ENCODE results near the gene LILRB5.
"Not testable (repeated sequence)": the region's sequence is repeated elsewhere in the genome, so short reads cannot be mapped to it uniquely, and the experiment has no call there.

Gene LILRB5

DNA sequence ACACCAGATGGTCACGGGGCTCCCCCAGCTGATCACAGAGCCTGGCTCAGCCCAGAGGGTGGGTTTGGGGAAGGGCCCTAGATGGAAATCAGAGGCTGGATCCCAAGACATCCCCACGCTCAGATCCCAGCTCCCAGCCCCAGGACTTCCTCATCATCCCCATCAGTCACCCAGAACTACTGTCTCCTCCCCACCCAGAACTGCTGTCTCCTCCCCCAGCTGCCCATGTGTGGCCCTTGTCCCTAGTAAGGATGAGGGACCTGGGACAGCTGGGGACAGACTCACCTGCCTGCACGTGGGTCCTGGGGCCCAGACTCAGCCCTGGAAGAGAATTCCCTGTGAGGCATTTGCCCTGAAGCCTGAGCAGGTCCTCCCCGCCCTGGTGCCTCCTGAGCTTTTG, 14.8 kb downstream of the LILRB5 start:
- DNase-seq (ENCODE audit: low spot score): not testable (repeated sequence)

DNA sequence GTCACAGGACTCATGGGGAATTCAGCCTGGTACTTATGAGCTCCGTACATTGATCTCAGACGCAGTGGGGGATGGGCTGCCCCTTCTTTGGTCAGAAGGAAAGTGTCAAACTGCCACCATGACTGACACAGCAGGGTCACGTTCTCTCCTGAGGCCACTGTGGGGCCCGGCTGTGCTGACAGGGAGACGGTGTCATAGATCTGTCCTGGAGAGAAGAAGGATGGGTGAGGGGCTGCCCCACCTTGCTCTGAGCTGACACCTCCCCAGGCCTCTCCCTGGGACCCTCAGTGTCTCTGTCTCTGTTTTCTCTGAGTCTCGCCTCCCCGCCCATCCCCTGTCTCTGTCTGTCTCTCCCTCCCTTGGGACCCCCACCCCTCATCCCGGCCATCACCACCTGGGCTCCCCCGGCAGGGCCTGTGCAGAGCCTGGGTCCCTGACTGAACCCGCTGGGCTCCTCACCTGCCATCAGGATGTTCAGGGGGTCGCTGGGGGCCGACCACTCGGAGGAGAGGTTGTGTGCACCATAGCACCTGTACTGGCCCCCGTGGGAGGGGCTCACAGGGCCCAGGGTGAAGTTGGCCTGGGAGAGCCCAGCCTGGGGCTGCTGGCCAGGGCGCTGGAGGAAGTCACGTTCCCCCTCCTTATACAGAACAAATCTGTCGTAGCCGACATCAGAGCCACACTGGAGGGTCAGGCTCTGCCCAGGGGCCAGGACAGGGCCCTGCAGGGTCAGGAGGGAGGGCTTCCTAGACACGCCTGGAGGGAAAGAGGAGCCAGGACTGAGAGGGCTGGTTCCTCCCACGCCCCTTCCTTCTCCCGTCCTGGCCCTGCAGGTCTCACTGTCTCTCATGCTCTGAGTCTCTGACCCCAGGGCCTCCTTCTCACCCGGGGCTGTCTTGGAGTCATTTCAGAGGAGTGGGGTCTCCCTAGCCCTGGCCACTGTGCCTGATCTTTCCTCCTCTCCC, 16.4 kb downstream of the LILRB5 start:
- not testable (repeated sequence) for DNase-seq (ENCODE audit: low spot score)

DNA sequence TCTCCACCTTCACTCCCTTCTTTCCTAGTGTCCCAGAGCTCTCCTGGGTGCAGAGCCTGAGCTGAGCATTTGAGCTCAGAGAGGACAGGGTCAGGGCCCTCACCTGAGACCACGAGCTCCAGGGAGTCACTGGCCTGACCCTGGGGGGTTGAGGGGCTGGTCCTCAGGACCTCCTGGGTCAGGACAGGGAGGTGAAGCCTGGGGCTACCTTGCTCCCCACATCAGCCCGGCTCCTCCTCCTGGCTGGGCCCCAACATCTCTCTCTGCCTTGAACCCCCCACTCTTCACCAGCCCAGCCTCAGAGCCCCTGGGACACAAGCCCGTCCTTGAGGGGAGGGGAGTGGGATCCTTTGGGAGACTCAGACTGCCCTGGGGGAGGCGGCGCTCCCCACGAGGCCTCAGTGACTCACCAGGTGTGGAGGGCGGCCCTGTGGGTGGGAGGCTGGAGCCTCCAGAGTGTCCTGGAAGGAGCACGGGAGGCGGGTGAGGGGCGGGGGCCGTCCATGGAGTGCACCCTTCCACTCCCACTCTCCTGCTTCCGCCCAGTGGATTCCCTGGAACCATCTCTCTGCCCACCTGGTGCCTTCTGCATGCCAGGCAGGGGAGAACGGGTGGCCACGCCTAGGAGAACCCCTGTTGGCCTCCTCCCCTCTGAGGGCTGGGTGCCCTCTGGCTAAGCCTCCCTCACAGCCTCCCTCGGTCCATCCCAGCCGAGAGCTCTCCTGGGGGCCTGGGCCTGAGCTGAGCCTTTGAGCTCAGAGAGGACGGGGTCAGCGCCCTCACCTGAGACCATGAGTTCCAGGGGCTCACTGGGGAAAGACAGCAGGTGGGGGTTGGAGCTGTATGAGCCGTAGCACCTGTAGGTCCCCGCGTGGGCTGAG, 17.3 kb downstream of the LILRB5 start:
- DNase-seq (ENCODE audit: low spot score): not testable (repeated sequence)

DNA sequence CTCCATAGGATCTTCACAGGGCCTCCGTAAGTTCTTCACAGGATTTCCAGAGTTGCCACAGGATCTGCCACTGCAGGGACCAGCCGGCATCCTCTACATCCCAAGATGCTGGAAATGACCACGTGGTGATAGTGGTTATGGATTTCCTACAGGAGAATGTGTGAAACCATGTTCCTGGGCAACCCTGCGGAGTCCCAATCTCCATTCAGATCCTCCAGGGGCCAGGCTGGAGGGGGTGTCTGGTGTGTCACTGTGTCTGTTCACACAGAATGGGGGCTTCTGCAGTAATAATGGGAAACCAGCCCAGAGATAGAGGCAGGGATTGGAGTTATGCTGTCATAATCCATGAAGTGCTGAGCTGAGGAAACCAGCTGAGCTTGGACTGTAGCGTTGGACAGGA, 23.1 kb downstream of the LILRB5 start:
- DNase-seq (ENCODE audit: low spot score): no peak

DNA sequence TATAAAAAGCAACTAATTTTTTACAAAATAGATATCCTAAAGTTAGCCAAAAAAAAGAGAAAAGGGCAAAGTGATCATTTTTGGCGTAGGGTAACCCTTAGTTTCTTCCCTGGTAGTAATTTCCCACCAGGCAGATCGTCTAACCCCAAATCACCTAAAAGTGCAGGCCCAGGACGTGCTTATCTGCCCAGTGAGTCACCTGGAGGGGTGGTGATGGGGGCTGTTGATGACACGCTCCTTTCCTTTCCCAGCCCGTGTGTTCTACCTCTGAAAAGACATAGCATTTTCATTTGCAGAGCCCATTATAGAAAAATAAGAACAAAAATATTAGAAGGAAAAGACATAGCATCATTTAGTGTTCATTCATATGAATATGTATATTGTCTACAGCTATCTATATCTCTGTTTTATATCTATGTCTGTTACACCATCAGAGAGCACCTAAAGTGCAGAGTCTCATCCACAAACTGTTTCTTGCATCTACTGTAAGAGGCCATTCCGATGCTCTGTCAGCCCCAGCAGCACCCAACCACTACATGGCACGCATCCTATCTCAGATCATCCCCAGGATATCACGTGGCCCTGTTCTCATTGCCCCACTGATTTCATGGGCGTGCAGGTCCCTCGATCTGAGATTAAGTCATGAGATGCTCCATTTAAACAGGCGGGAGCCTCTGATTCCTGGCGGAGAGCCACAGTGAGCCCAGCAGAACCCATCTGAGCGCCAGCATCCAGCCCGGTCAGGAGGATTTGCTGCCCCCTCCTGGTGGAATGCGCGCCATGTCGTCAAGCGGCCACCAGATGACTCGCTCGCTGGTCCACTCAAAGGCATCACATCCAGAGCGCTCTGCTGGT, 25.8 kb downstream of the LILRB5 start:
- peak; percentile 94 for DNase-seq (ENCODE audit: low spot score)

DNA sequence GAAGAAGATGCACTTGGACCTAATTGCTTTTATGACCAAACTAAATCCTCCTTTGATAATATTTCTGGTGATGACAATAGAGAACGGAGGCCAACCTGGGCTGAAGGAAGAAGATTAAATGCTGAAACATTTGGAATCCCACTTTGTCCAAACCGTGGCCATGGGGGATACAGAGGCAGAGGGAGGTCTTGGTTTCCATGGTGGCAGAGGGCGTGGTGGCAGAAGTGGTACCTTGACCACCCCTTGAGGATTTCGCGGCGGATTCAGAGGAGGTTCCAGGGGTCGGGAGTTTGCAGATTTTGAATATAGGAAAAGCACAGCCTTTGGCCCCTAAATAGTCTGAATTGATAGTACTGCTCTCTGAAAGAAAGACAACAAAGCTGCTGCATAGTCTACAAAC, 27.0 kb downstream of the LILRB5 start:
- no peak for DNase-seq (ENCODE audit: low spot score)

DNA sequence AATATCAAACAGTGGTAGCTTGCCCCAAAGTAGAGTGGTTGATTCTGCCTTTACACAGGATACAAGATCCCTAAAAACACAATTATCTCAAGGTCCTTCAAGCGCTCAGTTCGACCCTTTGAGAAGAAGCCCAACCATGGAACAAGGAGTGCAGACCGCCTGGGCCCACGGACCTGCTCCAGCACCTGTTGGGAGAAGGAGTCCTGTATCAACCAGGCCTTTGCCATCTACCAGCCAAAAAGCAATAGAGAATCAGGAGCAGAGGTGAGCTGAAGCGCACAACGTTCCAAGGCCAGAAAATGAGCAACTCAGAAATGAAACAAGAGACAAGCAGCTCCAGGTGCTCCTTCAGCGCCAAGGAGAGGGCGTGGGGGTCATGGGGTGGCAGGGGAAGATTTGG, 27.9 kb downstream of the LILRB5 start:
- DNase-seq (ENCODE audit: low spot score): no peak

DNA sequence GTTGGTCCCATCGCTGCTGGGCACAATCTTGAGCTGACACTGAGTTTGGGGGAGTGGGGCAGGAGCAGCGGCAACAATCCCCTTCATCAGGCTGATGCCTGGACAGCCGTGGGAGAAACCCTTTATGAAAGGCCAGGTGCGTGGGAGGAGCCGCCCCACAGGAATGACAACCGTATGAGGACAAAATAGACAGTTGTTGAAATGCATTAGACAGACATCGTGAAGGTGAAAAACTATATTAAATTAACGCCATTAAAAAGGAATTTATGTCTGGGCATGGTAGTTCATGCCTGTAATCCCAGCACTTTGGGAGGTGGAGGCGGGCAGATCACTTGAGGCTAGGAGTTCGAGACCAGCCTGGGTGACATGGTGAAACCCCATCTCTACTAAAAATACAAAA, 32.5 kb downstream of the LILRB5 start:
- DNase-seq (ENCODE audit: low spot score): not testable (repeated sequence)

DNA sequence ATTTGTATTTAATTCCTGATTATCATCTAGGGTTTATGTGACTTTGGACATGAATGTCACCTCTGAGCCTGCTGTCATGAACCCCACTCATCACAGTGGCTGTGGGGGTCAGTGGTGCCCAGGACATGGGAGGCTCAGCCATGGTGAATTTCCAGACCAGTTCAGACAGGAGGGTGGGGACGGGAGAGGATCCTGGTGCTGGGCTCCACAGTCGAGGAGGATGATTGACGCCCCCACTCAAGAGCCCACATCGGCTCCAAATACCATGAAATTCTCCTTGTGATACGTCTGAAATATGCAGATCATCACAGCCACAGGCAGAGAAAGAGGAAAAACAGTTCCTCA, 33.2 kb downstream of the LILRB5 start:
- not testable (repeated sequence) for DNase-seq (ENCODE audit: low spot score)

DNA sequence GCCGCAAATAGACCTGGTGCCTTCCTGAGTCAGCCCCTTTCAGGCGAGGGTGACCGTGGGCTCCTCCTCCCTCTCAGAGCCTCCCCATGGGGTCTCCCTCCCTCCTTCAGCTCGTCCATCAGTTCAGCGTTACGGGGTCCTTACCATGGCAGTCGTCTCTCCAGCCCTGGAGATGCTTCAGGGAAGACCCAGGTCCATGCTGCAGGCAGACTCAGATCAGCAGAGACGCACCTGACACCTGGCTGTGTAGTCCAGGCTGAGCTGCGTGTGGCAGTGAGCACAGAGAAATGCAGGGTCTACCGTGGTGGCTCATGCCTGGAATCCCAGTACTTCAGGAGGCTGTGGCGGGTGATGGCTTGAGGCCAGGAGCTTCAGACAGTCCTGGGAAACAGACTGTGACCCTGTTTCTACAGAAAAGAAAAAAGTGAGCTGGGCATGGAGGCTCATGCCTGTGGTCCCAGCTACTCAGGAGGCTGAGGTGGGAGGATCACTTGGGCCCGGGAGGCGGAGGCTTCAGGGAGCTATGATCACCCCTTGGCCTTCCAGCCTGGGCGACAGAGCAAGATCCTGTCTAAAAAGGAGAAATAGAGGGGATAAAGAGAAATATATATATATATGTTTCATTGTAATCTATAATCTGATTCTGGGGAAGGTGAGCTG, 33.7 kb downstream of the LILRB5 start:
- not testable (repeated sequence) for DNase-seq (ENCODE audit: low spot score)

DNA sequence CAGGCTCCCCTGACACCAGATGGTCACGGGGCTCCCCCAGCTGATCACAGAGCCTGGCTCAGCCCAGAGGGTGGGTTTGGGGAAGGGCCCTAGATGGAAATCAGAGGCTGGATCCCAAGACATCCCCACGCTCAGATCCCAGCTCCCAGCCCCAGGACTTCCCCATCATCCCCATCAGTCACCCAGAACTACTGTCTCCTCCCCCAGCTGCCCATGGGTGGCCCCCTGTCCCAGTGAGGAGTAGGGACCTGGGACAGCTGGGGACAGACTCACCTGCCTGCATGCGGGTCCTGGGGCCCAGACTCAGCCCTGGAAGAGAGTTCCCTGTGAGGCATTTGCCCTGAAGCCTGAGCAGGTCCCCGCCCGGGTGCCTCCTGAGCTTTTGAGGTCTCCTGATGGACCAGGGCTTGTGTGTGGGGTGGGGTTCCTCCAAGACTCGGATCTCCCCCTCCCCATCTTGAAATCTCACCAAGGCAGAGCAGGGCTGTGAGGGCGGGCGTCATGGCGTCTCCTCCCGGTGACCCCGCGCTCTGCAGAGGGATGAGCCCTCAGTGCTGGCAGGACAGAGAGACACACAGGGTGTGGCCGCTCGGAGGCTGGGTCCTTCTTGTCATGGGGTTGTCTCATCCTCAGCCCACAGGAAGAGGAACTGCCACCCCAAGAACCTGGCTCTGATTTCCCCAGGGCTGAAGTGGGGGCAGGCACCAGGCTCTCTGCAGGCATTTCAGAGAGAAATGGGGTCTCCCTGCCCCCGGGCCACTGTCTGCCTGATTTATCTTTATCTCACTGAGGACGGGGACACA, 34.4 kb downstream of the LILRB5 start, which contains the start of gene LILRB3:
Gene LILRB3 (minus strand): TSS at position 534 of the 803 bp plus-strand sequence. CDS start 31 bp downstream, at position 503.
- DNase-seq (ENCODE audit: low spot score): not testable (repeated sequence)

DNA sequence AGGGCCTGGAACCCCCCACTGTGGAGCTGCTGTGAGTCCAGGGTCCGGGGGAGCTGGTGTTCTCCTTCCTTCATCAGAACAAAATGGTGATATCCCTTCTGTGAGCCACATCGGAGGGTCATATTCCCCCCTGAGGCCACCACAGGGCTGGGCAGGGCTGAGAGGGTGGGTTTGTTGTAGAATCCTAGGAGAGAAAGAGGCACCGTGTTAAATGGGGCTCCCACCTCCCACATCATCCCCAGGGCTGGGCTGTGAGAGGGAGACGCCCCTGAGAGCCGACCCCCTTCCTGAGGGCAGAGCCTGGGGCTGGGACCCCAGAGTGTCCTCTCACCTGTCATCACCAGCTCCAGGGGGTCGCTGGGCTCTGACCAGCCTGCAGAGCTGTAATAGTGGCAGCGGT, 35.1 kb downstream of the LILRB5 start:
- not testable (repeated sequence) for DNase-seq (ENCODE audit: low spot score)

DNA sequence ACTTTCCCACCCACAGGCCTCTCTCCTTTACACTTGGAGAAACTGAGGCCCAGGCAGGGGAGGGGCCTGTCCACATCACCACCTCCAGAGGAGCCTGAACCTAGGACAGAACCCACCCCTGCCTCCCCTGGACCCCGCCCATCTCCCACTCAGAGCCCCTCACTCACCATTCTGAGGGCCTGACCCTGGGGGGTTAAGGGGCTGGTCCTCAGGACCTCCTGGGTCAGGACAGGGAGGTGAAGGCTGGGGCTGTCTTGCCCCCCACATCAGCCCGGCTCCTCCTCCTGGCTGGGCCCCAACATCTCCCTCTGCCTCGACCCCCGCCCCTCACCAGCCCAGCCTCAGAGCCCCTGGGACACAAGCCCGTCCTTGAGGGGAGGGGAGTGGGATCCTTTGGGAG, 37.4 kb downstream of the LILRB5 start:
- not testable (repeated sequence) for DNase-seq (ENCODE audit: low spot score)

DNA sequence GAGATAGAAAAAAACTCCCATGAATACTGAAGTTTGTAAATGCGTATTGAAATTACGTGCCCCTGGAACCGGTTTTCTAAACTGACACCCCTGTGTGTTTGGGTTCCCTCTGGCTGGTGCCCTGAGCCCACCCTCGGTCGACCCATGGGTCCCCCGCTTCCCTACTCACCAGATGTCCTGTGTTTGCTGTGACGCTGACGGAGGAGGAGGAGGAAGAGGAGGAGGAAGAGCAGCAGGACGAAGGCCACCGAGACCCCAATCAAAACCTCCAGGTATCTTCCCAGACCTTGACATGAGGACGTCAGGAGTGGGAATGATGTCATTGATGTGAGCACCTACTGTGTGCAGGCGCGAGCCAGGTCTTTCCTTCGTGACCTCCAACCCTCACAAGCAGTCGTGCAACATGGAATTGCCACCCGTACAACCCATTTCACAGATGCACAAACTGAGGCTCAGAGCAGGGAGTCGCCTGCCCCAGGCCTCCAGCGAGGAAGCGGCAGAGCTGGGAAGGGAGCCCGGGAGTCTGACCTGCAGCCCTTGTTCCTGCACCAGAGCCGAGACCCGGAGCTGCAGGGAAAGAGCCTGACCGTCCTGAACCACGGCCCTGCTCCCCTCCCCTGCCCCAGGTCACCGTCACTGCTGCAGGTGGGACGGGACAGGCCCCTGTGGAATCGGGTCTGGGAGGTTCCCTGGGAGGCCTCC, 38.0 kb downstream of the LILRB5 start:
- DNase-seq (ENCODE audit: low spot score): no peak

DNA sequence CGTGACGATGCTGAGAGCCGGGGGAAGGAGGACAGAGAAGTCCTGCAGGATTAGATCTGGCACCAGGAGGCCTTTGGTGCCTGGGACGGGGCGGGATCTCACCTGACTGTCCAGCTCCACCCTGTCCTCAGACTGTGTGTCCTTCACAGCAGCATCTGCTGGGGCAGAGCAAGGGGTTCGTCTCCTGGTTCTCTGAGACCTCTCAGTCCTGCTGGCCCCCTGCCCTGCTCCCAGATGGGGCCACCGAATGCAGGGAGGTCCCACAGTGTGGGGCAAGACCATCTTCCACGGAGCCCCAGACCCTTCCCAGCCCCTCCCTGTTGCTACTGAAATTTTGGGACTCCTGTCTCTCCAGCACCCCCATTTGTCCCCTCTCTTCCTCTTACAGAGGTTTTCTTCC, 38.8 kb downstream of the LILRB5 start:
- DNase-seq (ENCODE audit: low spot score): no peak

DNA sequence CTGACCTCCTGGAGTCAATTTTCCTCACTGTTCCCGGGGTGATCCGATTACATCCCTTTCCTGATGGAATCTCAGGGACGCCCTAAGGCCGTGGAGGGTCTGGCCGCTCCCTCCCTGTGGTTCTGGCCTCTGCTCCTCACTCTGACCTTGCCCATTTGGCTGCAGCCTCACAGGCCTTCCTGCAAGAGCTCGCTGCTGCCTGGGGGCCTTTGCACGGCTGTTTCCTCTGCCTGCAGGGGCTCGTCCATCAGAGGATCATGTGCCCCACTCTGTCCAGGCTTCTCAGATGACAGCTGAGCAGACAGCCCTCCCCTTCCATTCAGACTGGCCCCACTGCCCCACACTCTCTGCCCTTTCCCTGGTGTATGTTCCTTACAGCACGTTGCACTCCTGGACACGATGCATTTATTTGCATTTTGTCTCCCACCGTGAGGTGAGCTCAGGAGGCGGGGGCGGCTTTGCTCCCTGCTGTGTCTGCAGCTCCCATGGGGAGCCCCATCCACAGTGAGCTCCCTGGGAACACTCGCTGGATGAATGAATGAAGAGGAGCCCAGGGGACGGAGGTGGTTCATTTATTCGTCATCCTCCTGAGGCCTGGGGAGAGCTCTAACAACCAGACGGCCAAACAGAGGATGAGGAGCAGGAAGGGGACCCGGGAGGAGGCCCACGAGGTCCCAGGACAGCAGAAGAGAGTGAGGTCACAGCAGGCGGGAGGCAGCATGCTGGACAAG, 39.4 kb downstream of the LILRB5 start:
- not testable (repeated sequence) for DNase-seq (ENCODE audit: low spot score)

DNA sequence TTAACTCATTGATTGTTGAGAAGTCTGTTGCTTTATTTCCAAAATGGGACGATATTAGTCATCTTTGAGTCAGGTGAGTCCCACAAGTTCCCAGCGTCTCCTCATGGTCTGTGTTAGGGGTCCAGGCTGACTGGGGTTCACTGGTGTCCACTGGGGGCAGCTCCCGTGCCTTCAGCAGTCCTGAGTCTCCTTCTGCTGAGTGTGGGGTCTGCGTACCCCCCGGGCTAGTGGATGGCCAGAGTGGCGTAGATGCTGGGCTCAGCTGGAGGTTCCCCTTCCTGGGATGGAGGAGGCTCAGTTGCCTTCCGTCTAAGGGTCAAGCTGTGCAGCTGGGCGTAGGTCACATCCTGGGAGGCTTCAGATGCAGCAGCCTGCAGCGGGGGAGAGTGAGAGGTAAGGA, 40.2 kb downstream of the LILRB5 start:
- DNase-seq (ENCODE audit: low spot score): no peak

DNA sequence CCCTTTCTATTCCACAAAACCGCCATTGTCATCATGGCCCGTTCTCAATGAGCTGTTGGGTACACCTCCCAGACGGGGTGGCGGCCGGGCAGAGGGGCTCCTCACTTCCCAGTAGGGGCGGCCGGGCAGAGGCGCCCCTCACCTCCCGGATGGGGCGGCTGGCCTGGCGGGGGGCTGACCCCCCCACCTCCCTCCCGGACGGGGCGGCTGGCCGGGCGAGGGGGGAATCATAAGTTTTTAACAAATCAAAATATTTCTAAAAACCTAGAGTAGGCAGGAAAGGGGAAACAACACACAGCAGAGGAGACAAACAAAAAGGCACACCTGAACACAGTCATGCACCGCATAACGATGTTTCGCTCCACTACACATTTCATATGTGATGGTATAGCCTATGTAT, 42.3 kb downstream of the LILRB5 start:
- not testable (repeated sequence) for DNase-seq (ENCODE audit: low spot score)

DNA sequence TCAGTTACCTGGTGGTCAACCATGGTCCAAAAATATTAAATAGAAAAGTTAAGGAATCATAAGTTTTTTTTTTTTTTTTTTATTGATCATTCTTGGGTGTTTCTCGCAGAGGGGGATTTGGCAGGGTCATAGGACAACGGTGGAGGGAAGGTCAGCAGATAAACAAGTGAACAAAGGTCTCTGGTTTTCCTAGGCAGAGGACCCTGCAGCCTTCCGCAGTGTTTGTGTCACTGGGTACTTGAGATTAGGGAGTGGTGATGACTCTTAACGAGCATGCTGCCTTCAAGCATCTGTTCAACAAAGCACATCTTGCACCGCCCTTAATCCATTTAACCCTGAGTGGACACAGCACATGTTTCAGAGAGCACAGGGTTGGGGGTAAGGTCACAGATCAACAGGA, 42.9 kb downstream of the LILRB5 start:
- DNase-seq (ENCODE audit: low spot score): not testable (repeated sequence)
